Lower leg skin (tissue), 3 donors: ENCODE measurements around the gene ZNF800.

ENCODE experiments used
- POLR2A ChIP-seq, 2 donors: fragments of 450-650 bp; IDR thresholded peaks; one replicate each; pipeline ENCODE4 v1.6.1; 2016 to 2017; ENCODE audit warnings: antibody characterized with exemption in 2 of 2, mild to moderate bottlenecking in 1 of 2, moderate library complexity in 1 of 2
- TF ChIP-seq, protein P1 (sequence below), 3 donors: fragments of 450-650 bp; IDR thresholded peaks; one replicate each; pipeline ENCODE4 v1.5.1; 2016; ENCODE audit warnings: antibody characterized with exemption in 3 of 3, mild to moderate bottlenecking in 3 of 3, moderate library complexity in 2 of 3

- TF ChIP-seq, protein P1, sequence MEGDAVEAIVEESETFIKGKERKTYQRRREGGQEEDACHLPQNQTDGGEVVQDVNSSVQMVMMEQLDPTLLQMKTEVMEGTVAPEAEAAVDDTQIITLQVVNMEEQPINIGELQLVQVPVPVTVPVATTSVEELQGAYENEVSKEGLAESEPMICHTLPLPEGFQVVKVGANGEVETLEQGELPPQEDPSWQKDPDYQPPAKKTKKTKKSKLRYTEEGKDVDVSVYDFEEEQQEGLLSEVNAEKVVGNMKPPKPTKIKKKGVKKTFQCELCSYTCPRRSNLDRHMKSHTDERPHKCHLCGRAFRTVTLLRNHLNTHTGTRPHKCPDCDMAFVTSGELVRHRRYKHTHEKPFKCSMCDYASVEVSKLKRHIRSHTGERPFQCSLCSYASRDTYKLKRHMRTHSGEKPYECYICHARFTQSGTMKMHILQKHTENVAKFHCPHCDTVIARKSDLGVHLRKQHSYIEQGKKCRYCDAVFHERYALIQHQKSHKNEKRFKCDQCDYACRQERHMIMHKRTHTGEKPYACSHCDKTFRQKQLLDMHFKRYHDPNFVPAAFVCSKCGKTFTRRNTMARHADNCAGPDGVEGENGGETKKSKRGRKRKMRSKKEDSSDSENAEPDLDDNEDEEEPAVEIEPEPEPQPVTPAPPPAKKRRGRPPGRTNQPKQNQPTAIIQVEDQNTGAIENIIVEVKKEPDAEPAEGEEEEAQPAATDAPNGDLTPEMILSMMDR (IDR thresholded peaks at IDR 0.05) = no peak
- no peak for TF ChIP-seq POLR2A (IDR thresholded peaks at IDR 0.05)
Observed at GRCh38 chr7:127419196-127419595, 26.7 kb upstream of the ZNF800 start.
